H1 (cell line): ENCODE results near the gene NOM1. TPM values are rescaled to one million over a fixed set of nuclear protein-coding genes. Genes with fewer than 3 reads are reported as not detected.

Source experiments
- ASH2L ChIP-seq: fragments of 200-600, 300-600 bp; sonication (generic); IDR thresholded peaks from one replicate; pipeline ENCODE4 v1.7.1; 2017; ENCODE audit warnings: low read length
- CBX8 ChIP-seq: fragments of 300-800, 300-1000 bp; sonication (generic); IDR thresholded peaks from 2 replicates; pipeline ENCODE4 v1.7.1; 2016; ENCODE audit warnings: low read depth, low read length, borderline replicate concordance
- CEBPB ChIP-seq: IDR thresholded peaks from 2 replicates; pipeline ENCODE4 v1.6.1; 2012; ENCODE audit warnings: low read depth, low read length
- EZH2 ChIP-seq: fragments of 200-600 bp; sonication (generic); IDR thresholded peaks from 2 replicates; pipeline ENCODE4 v1.7.1; 2012; ENCODE audit warnings: low read depth, mild to moderate bottlenecking, moderate library complexity, low read length, inconsistent platforms; ENCODE audit not compliant: severe bottlenecking
- KDM1A ChIP-seq: fragments of 200-600, 300-600 bp; sonication (generic); IDR thresholded peaks from 2 replicates; pipeline ENCODE4 v1.7.1; 2016; ENCODE audit warnings: mild to moderate bottlenecking, low read length, borderline replicate concordance
- POLR2A ChIP-seq, 2 experiments: IDR thresholded peaks; 1 replicate in 1 of 2; 2 replicates in 1 of 2; pipeline ENCODE4 v1.6.1; 2011; ENCODE audit warnings: low read depth in 2 of 2, low read length in 2 of 2, mild to moderate bottlenecking in 2 of 2; ENCODE audit errors: control extremely low read depth in 1 of 2
- TCF12 ChIP-seq: IDR thresholded peaks from 2 replicates; pipeline ENCODE4 v1.6.1; 2011; ENCODE audit warnings: low read depth, mild to moderate bottlenecking, low read length
- USF2 ChIP-seq: IDR thresholded peaks from 2 replicates; pipeline ENCODE4 v1.6.1; 2011; ENCODE audit warnings: low read length, improper control_type of control experiment
- polyA plus RNA-seq, 7 experiments: library from polyadenylated mRNA; depleted of rRNA in 3 of 7; stranded (reverse) in 5 of 7; unstranded in 2 of 7; fragments of >200 nt in 5 of 7; fragments of 200-250 nt in 2 of 7; gene quantifications; 1 replicate in 5 of 7; 2 replicates in 1 of 7; 4 replicates in 1 of 7; pipeline versions ENCODE4 v1.2.1 to v1.2.3, GENCODE V29; 2011 to 2013; ENCODE audit warnings: missing spikeins in 2 of 7, mixed read lengths in 2 of 7
- total RNA-seq: library from RNA; stranded (reverse); fragmentation: NEBNext Ultra II Directional; extraction: Animal tissue kit (Norgen Biotek cat#: 25700); gene quantifications from 2 replicates; pipeline ENCODE4 v1.2.1, GENCODE V29; 2021

The NOM1 gene
- total and polyA plus RNA-seq, 2 of the 8 experiments (the other 6 are each of a cell fraction or from before 2014, with no cell fraction given) = 10.6 to 29.1 TPM

GRCh38 chr7:157018328-157018996 lies 69.0 kb downstream of the NOM1 start (continued):
- TF ChIP-seq USF2 = no peak
- no peak for TF ChIP-seq CEBPB
- no peak for TF ChIP-seq POLR2A (IDR thresholded peaks at IDR 0.05; ENCODE audit: control extremely low read depth in 1 of 2, low read depth in 2 of 2, low read length in 2 of 2)
- TF ChIP-seq TCF12 = no peak
- no peak for TF ChIP-seq ASH2L
- TF ChIP-seq KDM1A = no peak
- TF ChIP-seq EZH2 = peak; percentile 98
- no peak for TF ChIP-seq CBX8
